H1 (cell line): ENCODE data around the gene STKLD1. TPM values are rescaled to one million over a fixed set of nuclear protein-coding genes. Genes with fewer than 3 reads are reported as not detected.

Experiments used
- CTCF ChIA-PET: fragments of 300-600 bp; sonication (Branson Sonifier 250); formaldehyde crosslinking; loops from one replicate; lab custom pipeline; 2021; ENCODE audit not compliant: partially characterized antibody; lab: Charles Lee
- POLR2A ChIA-PET: fragments of 300-600 bp; sonication (Branson Sonifier 250); formaldehyde crosslinking; loops from one replicate; lab custom pipeline; 2021; ENCODE audit warnings: inconsistent platforms; ENCODE audit not compliant: partially characterized antibody; lab: Charles Lee
- DNase-seq, 2 experiments: peaks; one replicate each; pipeline versions ENCODE4 v3.0.0 to v3.0.0-alpha.2; 2010 to 2022; ENCODE audit warnings: low spot score in 2 of 2, low read depth in 1 of 2, mixed read lengths in 1 of 2
- FAIRE-seq: peaks from 2 replicates; lab custom pipeline; 2011; peaks lifted over from hg19 to GRCh38; lab: Jason Lieb, UNC
- H2AFZ ChIP-seq: 2 replicates; pipeline ENCODE4 v1.8.1; 2012; ENCODE audit warnings: low read length, inconsistent platforms
- H2AK5ac ChIP-seq: 2 replicates; pipeline ENCODE4 v1.6.1; 2013; ENCODE audit warnings: low read depth, low read length
- H2BK120ac ChIP-seq: replicated peaks from 2 replicates; pipeline ENCODE3; 2013; ENCODE audit warnings: low read depth, low read length, inconsistent platforms
- H2BK12ac ChIP-seq: 2 replicates; pipeline ENCODE4 v1.6.1; 2013; ENCODE audit warnings: low read depth, low read length
- H2BK15ac ChIP-seq: 2 replicates; pipeline ENCODE4 v1.6.1; 2013; ENCODE audit warnings: low read length
- H2BK20ac ChIP-seq: 2 replicates; pipeline ENCODE4 v1.6.1; 2013; ENCODE audit warnings: low read length
- H2BK5ac ChIP-seq: 2 replicates; pipeline ENCODE4 v1.6.1; 2013; ENCODE audit warnings: low read depth, low read length
- H3K14ac ChIP-seq: 2 replicates; pipeline ENCODE4 v1.6.1; 2013; ENCODE audit warnings: inconsistent platforms; ENCODE audit not compliant: insufficient read length
- H3K18ac ChIP-seq: 2 replicates; pipeline ENCODE4 v1.6.1; 2013; ENCODE audit warnings: low read length; ENCODE audit errors: extremely low read depth
- H3K23ac ChIP-seq: 2 replicates; pipeline ENCODE4 v1.6.1; 2013; ENCODE audit warnings: inconsistent platforms; ENCODE audit not compliant: insufficient read length
- H3K23me2 ChIP-seq: 2 replicates; pipeline ENCODE4 v1.6.1; 2013; ENCODE audit warnings: low read depth, low read length
- H3K27ac ChIP-seq: 2 replicates; pipeline ENCODE4 v1.6.1; 2011; ENCODE audit warnings: low read depth, low read length, inconsistent platforms
- H3K27me3 ChIP-seq, 4 experiments: replicated peaks in 1 of 4; 1 replicate in 1 of 4; 2 replicates in 3 of 4; pipeline versions ENCODE4 v1.6.1 to v1.8.1; 2011 to 2013; ENCODE audit warnings: low read length in 3 of 4, mild to moderate bottlenecking in 3 of 4, inconsistent platforms in 2 of 4, mixed read lengths in 2 of 4, moderate library complexity in 1 of 4; ENCODE audit not compliant: control insufficient read depth in 3 of 4, insufficient read depth in 3 of 4; ENCODE audit errors: extremely low read depth in 1 of 4
- H3K36me3 ChIP-seq, 4 experiments: 2 replicates each; pipeline versions ENCODE4 v1.6.1 to v1.8.1; 2011 to 2013; ENCODE audit warnings: mild to moderate bottlenecking in 4 of 4, low read length in 3 of 4, moderate library complexity in 2 of 4, control low read depth in 1 of 4, inconsistent platforms in 1 of 4; ENCODE audit not compliant: insufficient read depth in 4 of 4, control insufficient read depth in 2 of 4
- H3K4ac ChIP-seq: replicated peaks from 2 replicates; pipeline ENCODE3; 2013; ENCODE audit warnings: low read length, low read depth, mixed read lengths, inconsistent platforms; ENCODE audit not compliant: insufficient read length
- H3K4me1 ChIP-seq, 4 experiments: replicated peaks in 1 of 4; 1 replicate in 1 of 4; 2 replicates in 3 of 4; pipeline versions ENCODE4 v1.6.1 to v1.8.1; 2011 to 2013; ENCODE audit warnings: low read length in 3 of 4, inconsistent platforms in 2 of 4, mixed read lengths in 1 of 4; ENCODE audit not compliant: insufficient read depth in 4 of 4, control insufficient read depth in 3 of 4
- H3K4me2 ChIP-seq, 2 experiments: 2 replicates each; pipeline versions ENCODE4 v1.6.1 to v1.8.1; 2011 to 2013; ENCODE audit warnings: low read depth in 2 of 2, low read length in 2 of 2, control low read depth in 1 of 2, inconsistent platforms in 1 of 2, mild to moderate bottlenecking in 1 of 2; ENCODE audit not compliant: insufficient read depth in 1 of 2
- H3K4me3 ChIP-seq, 4 experiments: fragments of 200-600, 300-600 bp in 1 of 4; sonication (generic), shearing (Covaris generic), sonication (Bioruptor Twin) in 1 of 4; 2 replicates each; pipeline versions ENCODE4 v1.5.1 to v1.8.1; 2011 to 2016; ENCODE audit warnings: low read length in 4 of 4, low read depth in 3 of 4, control low read depth in 2 of 4, inconsistent platforms in 2 of 4, mild to moderate bottlenecking in 2 of 4, mixed read lengths in 1 of 4, moderate library complexity in 1 of 4; ENCODE audit not compliant: insufficient read depth in 2 of 4; ENCODE audit errors: extremely low read depth in 1 of 4
- H3K56ac ChIP-seq: replicated peaks from 2 replicates; pipeline ENCODE3; 2013; ENCODE audit warnings: low read depth, mild to moderate bottlenecking, mixed read lengths, low read length, inconsistent platforms; ENCODE audit not compliant: insufficient read length
- H3K79me1 ChIP-seq: 2 replicates; pipeline ENCODE4 v1.6.1; 2013; ENCODE audit warnings: low read depth, low read length, control low read depth
- H3K79me2 ChIP-seq, 2 experiments: 2 replicates each; pipeline versions ENCODE4 v1.6.1 to v1.8.1; 2012 to 2013; ENCODE audit warnings: low read length in 2 of 2, mild to moderate bottlenecking in 2 of 2, inconsistent platforms in 1 of 2; ENCODE audit not compliant: insufficient read depth in 2 of 2, control insufficient read depth in 1 of 2
- H3K9ac ChIP-seq, 4 experiments: replicated peaks in 1 of 4; 1 replicate in 1 of 4; 2 replicates in 3 of 4; pipeline versions ENCODE4 v1.6.1 to v1.8.1; 2011 to 2013; ENCODE audit warnings: low read depth in 3 of 4, low read length in 3 of 4, control low read depth in 2 of 4, mild to moderate bottlenecking in 2 of 4, moderate library complexity in 2 of 4, inconsistent platforms in 1 of 4; ENCODE audit errors: extremely low read depth in 1 of 4
- H3K9me3 ChIP-seq, 2 experiments: 2 replicates each; pipeline versions ENCODE4 v1.6.1 to v1.8.1; 2012 to 2013; ENCODE audit warnings: mild to moderate bottlenecking in 2 of 2, moderate library complexity in 2 of 2, control low read depth in 1 of 2, inconsistent platforms in 1 of 2, low read depth in 1 of 2, low read length in 1 of 2, mixed read lengths in 1 of 2; ENCODE audit not compliant: insufficient read depth in 2 of 2
- H4K20me1 ChIP-seq, 2 experiments: replicated peaks in 1 of 2; 2 replicates each; pipeline versions ENCODE3 to v1.8.1; 2011 to 2013; ENCODE audit warnings: inconsistent platforms in 2 of 2, low read length in 2 of 2, mild to moderate bottlenecking in 1 of 2; ENCODE audit not compliant: insufficient read depth in 2 of 2, control insufficient read depth in 1 of 2
- H4K5ac ChIP-seq: 2 replicates; pipeline ENCODE4 v1.6.1; 2013; ENCODE audit warnings: low read length, low read depth, mixed read lengths, inconsistent platforms; ENCODE audit not compliant: insufficient read length
- H4K8ac ChIP-seq: 2 replicates; pipeline ENCODE4 v1.8.0; 2013; ENCODE audit warnings: mild to moderate bottlenecking, moderate library complexity, low read length, inconsistent platforms; ENCODE audit not compliant: insufficient read depth; ENCODE audit errors: extremely low read depth
- H4K91ac ChIP-seq: replicated peaks from 2 replicates; pipeline ENCODE3; 2013; ENCODE audit warnings: low read length, mixed read lengths, inconsistent platforms; ENCODE audit not compliant: insufficient read length
- CBX8 ChIP-seq: fragments of 300-800, 300-1000 bp; sonication (generic); IDR thresholded peaks from 2 replicates; pipeline ENCODE4 v1.7.1; 2016; ENCODE audit warnings: low read depth, low read length, borderline replicate concordance
- EGR1 ChIP-seq: IDR thresholded peaks from 2 replicates; pipeline ENCODE4 v1.6.1; 2011; ENCODE audit warnings: low read depth, low read length, borderline replicate concordance
- NANOG ChIP-seq: IDR thresholded peaks from 2 replicates; pipeline ENCODE4 v1.6.1; 2011; ENCODE audit warnings: low read length, low read depth, mild to moderate bottlenecking, inconsistent platforms; ENCODE audit not compliant: insufficient read depth, poor library complexity, severe bottlenecking
- PHF8 ChIP-seq: fragments of 200-600 bp; sonication (generic); conservative IDR thresholded peaks from 2 replicates; pipeline ENCODE4 v1.7.1; 2012; ENCODE audit warnings: low read depth, mild to moderate bottlenecking, inconsistent platforms, low read length, moderate library complexity
- SIN3A ChIP-seq, 2 experiments: IDR thresholded peaks in 1 of 2; conservative IDR thresholded peaks in 1 of 2; 2 replicates each; pipeline ENCODE4 v1.6.1; 2011 to 2012; ENCODE audit warnings: low read length in 2 of 2, improper control_type of control experiment in 1 of 2, low read depth in 1 of 2, mild to moderate bottlenecking in 1 of 2
- WGBS, 2 experiments: shearing (Covaris generic) in 1 of 2; methylation state at CpG; one replicate each; pipeline versions ENCODE4 v1.1.6 to v1.1.7; 2013 to 2015; ENCODE audit warnings: low lambda C conversion rate in 2 of 2, mixed read lengths in 2 of 2, inconsistent platforms in 1 of 2, low coverage in 1 of 2, missing lambda C conversion rate in 1 of 2; ENCODE audit not compliant: insufficient replicate concordance in 2 of 2, insufficient coverage in 1 of 2, insufficient read length in 1 of 2; ENCODE audit errors: extremely low coverage in 1 of 2, missing lambda C conversion rate in 1 of 2; 5-methylcytosine and 5-hydroxymethylcytosine counted together
- polyA plus RNA-seq, 7 experiments: library from polyadenylated mRNA; depleted of rRNA in 3 of 7; stranded (reverse) in 5 of 7; unstranded in 2 of 7; fragments of >200 nt in 5 of 7; fragments of 200-250 nt in 2 of 7; gene quantifications; 1 replicate in 5 of 7; 2 replicates in 1 of 7; 4 replicates in 1 of 7; pipeline versions ENCODE4 v1.2.1 to v1.2.3, GENCODE V29; 2011 to 2013; ENCODE audit warnings: missing spikeins in 2 of 7, mixed read lengths in 2 of 7
- total RNA-seq: library from RNA; stranded (reverse); fragmentation: NEBNext Ultra II Directional; extraction: Animal tissue kit (Norgen Biotek cat#: 25700); gene quantifications from 2 replicates; pipeline ENCODE4 v1.2.1, GENCODE V29; 2021
- TF ChIP-seq, protein P1 (sequence below), 3 experiments: IDR thresholded peaks; 1 replicate in 2 of 3; 2 replicates in 1 of 3; pipeline versions ENCODE4 v1.5.1 to v1.6.1; 2011; ENCODE audit warnings: low read length in 3 of 3, mild to moderate bottlenecking in 3 of 3, inconsistent platforms in 2 of 3, low read depth in 1 of 3, moderate library complexity in 1 of 3; ENCODE audit not compliant: insufficient read depth in 1 of 3; ENCODE audit errors: control extremely low read depth in 1 of 3
- TF ChIP-seq, protein P2 (sequence below): IDR thresholded peaks from 2 replicates; pipeline ENCODE4 v1.6.1; 2012; ENCODE audit warnings: inconsistent platforms

The STKLD1 gene
- total and polyA plus RNA-seq, 2 of the 8 experiments (the other 6 are each of a cell fraction or from before 2014, with no cell fraction given) = 0.26 TPM; not detected in 1

DNA sequence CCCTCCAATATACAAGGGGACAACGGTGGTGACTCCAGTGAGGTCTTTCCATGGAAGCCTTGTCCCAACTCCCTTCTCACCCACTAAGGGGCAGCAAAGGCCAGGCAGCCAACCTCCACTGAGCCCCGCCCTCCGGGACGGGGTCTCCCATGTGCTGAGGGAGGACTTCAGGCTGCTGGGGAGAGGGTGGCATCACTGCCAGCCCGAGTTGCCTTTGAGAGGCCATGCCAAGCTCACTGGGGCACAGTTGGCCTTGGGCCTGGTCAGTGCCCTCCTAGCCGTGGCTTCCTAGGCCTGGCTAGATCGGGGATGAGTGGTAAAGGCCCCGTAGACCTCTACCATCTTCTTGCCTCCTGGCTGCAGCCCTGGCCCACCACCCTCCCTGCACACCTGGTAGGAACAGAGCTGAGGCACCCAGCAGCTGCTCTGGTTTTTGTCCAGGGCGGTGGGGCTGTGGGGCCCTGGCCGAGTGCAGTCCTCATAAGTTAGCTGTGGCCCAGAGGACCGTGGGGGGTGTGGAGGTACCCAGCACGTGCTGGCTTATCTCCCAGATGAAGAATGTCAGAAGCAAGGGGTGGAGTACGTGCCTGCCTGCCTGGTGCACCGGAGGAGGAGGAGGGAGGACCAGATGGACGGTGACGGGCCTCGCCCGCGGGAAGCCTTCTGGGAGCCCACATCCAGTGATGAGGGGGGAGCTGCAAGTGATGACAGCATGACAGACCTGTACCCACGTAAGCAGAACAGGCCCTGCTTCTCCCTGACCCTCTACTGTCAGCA is 16.6 kb upstream of the STKLD1 start:
- H3K14ac ChIP-seq = no peak overlapping the region
- H2BK12ac ChIP-seq = no peak overlapping the region
- no peak overlapping the region for H3K27ac ChIP-seq
- H3K23ac ChIP-seq = no peak overlapping the region
- no peak overlapping the region for H3K4me3 ChIP-seq
- H3K9me3 ChIP-seq = no peaks in the 10 kb centered on the region
- H3K56ac ChIP-seq = no peak overlapping the region
- CTCF ChIA-PET = interaction anchor here (0.8 to 8.2 kb wide), 22 partner anchors 9 to 173 kb away, joined by 3 to 90 read pairs (median 6); partner anchors contain the start of genes ADAMTS13 and STKLD1
- H3K79me2 ChIP-seq = peaks cover 0 to 20% of the 10 kb centered on the region in 2 experiments; a peak in 2 of 4 replicates
- peak in 1 of 2 experiments; percentile 70 for DNase-seq
- no peak overlapping the region for H3K9ac ChIP-seq
- peaks cover 2% of the 10 kb centered on the region; the same call in 1 of the 2 replicates for H3K79me1 ChIP-seq
- H2BK20ac ChIP-seq = no peak overlapping the region
- POLR2A ChIA-PET = interaction anchor here (0.6 to 16.1 kb wide), 5 partner anchors 12 to 314 kb away, joined by 3 to 461 read pairs (median 4); partner anchors contain the start of genes MED22, RPL7A, STKLD1 and SURF4
- peaks cover 8 to 39% (median 28%) of the 10 kb centered on the region in 4 experiments; a peak in 7 of 8 replicates for H3K36me3 ChIP-seq
- H4K91ac ChIP-seq = no peak overlapping the region
- H2AFZ ChIP-seq = no peak overlapping the region
- H3K4me1 ChIP-seq = peaks cover 0 to 8% (median 3%) of the 10 kb centered on the region in 4 experiments; a peak in 4 of 7 replicates
- H4K5ac ChIP-seq = no peak overlapping the region
- no peak overlapping the region for H2BK15ac ChIP-seq
- no peak overlapping the region for H3K4ac ChIP-seq
- no peak overlapping the region for H3K18ac ChIP-seq
- H2AK5ac ChIP-seq = no peak overlapping the region
- H2BK5ac ChIP-seq = no peak overlapping the region
- WGBS, 2 experiments = 96% methylated on average over 20 of the region's 20 CpGs; no CpG with 5 or more reads in 1 of the 2 experiments
- H4K20me1 ChIP-seq = peaks cover 16 to 17% of the 10 kb centered on the region in 2 experiments
- no peak overlapping the region for H3K4me2 ChIP-seq
- no peak for FAIRE-seq
- H3K23me2 ChIP-seq = peaks cover 2% of the 10 kb centered on the region; the same call in 1 of the 2 replicates
- H3K27me3 ChIP-seq = no peaks in the 10 kb centered on the region
- H2BK120ac ChIP-seq = no peak overlapping the region
- H4K8ac ChIP-seq = no peak overlapping the region
- TF ChIP-seq, protein P1, sequence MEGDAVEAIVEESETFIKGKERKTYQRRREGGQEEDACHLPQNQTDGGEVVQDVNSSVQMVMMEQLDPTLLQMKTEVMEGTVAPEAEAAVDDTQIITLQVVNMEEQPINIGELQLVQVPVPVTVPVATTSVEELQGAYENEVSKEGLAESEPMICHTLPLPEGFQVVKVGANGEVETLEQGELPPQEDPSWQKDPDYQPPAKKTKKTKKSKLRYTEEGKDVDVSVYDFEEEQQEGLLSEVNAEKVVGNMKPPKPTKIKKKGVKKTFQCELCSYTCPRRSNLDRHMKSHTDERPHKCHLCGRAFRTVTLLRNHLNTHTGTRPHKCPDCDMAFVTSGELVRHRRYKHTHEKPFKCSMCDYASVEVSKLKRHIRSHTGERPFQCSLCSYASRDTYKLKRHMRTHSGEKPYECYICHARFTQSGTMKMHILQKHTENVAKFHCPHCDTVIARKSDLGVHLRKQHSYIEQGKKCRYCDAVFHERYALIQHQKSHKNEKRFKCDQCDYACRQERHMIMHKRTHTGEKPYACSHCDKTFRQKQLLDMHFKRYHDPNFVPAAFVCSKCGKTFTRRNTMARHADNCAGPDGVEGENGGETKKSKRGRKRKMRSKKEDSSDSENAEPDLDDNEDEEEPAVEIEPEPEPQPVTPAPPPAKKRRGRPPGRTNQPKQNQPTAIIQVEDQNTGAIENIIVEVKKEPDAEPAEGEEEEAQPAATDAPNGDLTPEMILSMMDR (IDR thresholded peaks at IDR 0.05; ENCODE audit: control extremely low read depth in 1 of 3, insufficient read depth in 1 of 3, low read depth in 1 of 3, low read length in 3 of 3) = peak in 2 of 3 experiments; percentile 72 to 75; a peak in 3 of 4 replicates
- TF ChIP-seq NANOG (no peak), SIN3A (conservative IDR thresholded peaks at IDR 0.05 in 1 of 2, IDR thresholded peaks at IDR 0.05 in 1 of 2; ENCODE audit: low read depth in 1 of 2, low read length in 2 of 2) (peak in 1 of 2 experiments; percentile 66; a peak in 1 of 4 replicates), PHF8 (no peak), EGR1 (no peak), CBX8 (no peak)
- TF ChIP-seq, protein P2, sequence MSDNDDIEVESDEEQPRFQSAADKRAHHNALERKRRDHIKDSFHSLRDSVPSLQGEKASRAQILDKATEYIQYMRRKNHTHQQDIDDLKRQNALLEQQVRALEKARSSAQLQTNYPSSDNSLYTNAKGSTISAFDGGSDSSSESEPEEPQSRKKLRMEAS = peak; percentile 40; the same call in 1 of the 2 replicates
